GM12878 (cell line): ENCODE measurements around the gene DNAH1.

Experiments
- BHLHE40 ChIP-seq, 2 experiments: fragments of 450-650 bp in 1 of 2; IDR thresholded peaks; 2 replicates each; pipeline ENCODE4 v1.6.1; 2011 to 2017; ENCODE audit warnings: low read depth in 2 of 2, borderline replicate concordance in 1 of 2, improper control_type of control experiment in 1 of 2, low read length in 1 of 2, mild to moderate bottlenecking in 1 of 2
- CTCF ChIP-seq, 3 experiments: IDR thresholded peaks in 2 of 3; conservative IDR thresholded peaks in 1 of 3; 2 replicates each; pipeline ENCODE4 v1.5.1; 2011; ENCODE audit warnings: low read depth in 3 of 3, low read length in 3 of 3, mild to moderate bottlenecking in 3 of 3, control low read depth in 2 of 3, moderate library complexity in 2 of 3, inconsistent platforms in 1 of 3, mixed read lengths in 1 of 3; ENCODE audit not compliant: control insufficient read depth in 2 of 3, insufficient read depth in 1 of 3; ENCODE audit errors: extremely low read depth in 1 of 3
- CUX1 ChIP-seq: IDR thresholded peaks from 2 replicates; pipeline ENCODE4 v1.6.1; 2012; ENCODE audit warnings: improper control_type of control experiment, low read depth, low read length; ENCODE audit not compliant: insufficient replicate concordance
- EP300 ChIP-seq, 2 experiments: fragments of 150-350 bp in 1 of 2; IDR thresholded peaks; 2 replicates each; pipeline ENCODE4 v1.6.1; 2011 to 2012; ENCODE audit warnings: low read depth in 2 of 2, low read length in 2 of 2, borderline replicate concordance in 1 of 2, improper control_type of control experiment in 1 of 2, inconsistent platforms in 1 of 2; ENCODE audit not compliant: control insufficient read depth in 1 of 2
- EZH2 ChIP-seq: IDR thresholded peaks from 2 replicates; pipeline ENCODE4 v1.6.1; 2012; ENCODE audit warnings: low read depth, mild to moderate bottlenecking, control low read depth, inconsistent platforms, low read length, borderline replicate concordance; ENCODE audit not compliant: control insufficient read depth
- FOXK2 ChIP-seq: fragments of 450-650 bp; IDR thresholded peaks from 2 replicates; pipeline ENCODE4 v1.6.1; 2017; ENCODE audit warnings: mild to moderate bottlenecking, moderate library complexity
- MAX ChIP-seq: IDR thresholded peaks from 2 replicates; pipeline ENCODE4 v1.6.1; 2012; ENCODE audit warnings: low read depth, low read length, improper control_type of control experiment
- MEF2A ChIP-seq: IDR thresholded peaks from 2 replicates; pipeline ENCODE4 v1.6.1; 2011; ENCODE audit warnings: low read depth, mild to moderate bottlenecking, low read length, moderate library complexity; ENCODE audit not compliant: insufficient read depth
- MXI1 ChIP-seq: fragments of 150-350 bp; IDR thresholded peaks from 2 replicates; pipeline ENCODE4 v1.6.1; 2011; ENCODE audit warnings: low read depth, mild to moderate bottlenecking, inconsistent platforms, low read length, improper control_type of control experiment
- POLR2A ChIP-seq: IDR thresholded peaks from 2 replicates; pipeline ENCODE4 v1.6.1; 2011; ENCODE audit warnings: low read depth, mild to moderate bottlenecking, low read length
- RELB ChIP-seq: fragments of 450-650 bp; IDR thresholded peaks from 2 replicates; pipeline ENCODE4 v1.6.1; 2017; ENCODE audit warnings: low read depth, mild to moderate bottlenecking, moderate library complexity
- RFX5 ChIP-seq: IDR thresholded peaks from 2 replicates; pipeline ENCODE4 v1.6.1; 2011; ENCODE audit warnings: low read depth, low read length, improper control_type of control experiment
- SREBF2 ChIP-seq: IDR thresholded peaks from 2 replicates; pipeline ENCODE4 v1.6.1; 2012; ENCODE audit warnings: mild to moderate bottlenecking, low read length
- ZSCAN29 ChIP-seq: fragments of 450-650 bp; IDR thresholded peaks from 2 replicates; pipeline ENCODE4 v1.6.1; 2017; ENCODE audit warnings: mild to moderate bottlenecking, moderate library complexity

DNA sequence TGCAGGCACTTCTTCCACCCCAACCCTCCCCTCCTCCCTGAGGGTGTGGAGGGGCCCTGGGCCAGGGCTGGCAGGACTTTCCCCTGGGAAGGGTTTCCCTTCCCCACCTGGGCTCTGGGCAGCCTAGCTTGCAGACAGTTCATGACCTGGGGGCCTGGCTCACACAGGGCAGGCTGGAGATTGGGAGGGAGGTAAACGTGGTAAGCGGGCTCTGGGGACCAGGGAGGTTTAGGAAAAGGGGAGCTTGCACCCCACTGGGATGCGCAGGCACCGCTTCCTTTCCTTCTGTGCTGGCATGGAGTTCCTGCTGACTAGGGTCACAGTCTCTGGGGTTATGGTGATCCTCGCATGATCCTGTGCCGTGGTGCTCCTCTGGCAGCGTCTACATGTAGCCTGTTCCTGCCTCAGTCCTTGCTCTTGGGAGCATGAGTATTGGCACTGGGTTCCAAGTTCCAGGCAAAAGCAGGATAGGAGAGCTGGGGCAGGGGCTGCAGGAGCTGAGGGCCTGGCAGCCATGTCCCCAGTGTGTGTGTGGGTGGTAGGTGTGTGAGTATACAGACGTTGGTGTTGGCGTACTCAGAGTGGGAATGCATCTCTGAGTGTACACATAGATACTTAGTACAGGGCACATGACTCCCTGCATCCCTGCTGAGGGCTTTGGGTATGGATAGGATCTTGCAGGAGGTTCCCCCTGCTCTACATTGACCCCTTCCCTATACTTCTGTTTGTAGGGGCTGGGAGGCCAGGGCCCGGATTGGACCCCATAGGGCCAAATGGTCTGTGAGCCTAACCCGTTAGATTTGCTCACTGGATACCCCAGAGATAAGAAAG lies 21.6 kb upstream of the DNAH1 start:
- TF ChIP-seq FOXK2 (no peak), MAX (no peak), CTCF (IDR thresholded peaks at IDR 0.05 in 2 of 3, conservative IDR thresholded peaks at IDR 0.05 in 1 of 3; ENCODE audit: control insufficient read depth in 2 of 3, extremely low read depth in 1 of 3, insufficient read depth in 1 of 3, low read depth in 3 of 3, low read length in 3 of 3) (no peak), RELB (no peak), CUX1 (no peak), BHLHE40 (IDR thresholded peaks at IDR 0.05; ENCODE audit: borderline replicate concordance in 1 of 2, low read depth in 2 of 2, low read length in 1 of 2) (no peak), MXI1 (no peak), ZSCAN29 (no peak), RFX5 (no peak), EP300 (IDR thresholded peaks at IDR 0.05; ENCODE audit: borderline replicate concordance in 1 of 2, control insufficient read depth in 1 of 2, low read depth in 2 of 2, low read length in 2 of 2) (no peak), EZH2 (no peak), SREBF2 (no peak), POLR2A (no peak), MEF2A (no peak)
